H1 (cell line): Measurements from ENCODE around the gene NUMB.

Experiments used
- EZH2 ChIP-seq: fragments of 200-600 bp; sonication (generic); IDR thresholded peaks from 2 replicates; pipeline ENCODE4 v1.7.1; 2012; ENCODE audit warnings: low read depth, mild to moderate bottlenecking, moderate library complexity, low read length, inconsistent platforms; ENCODE audit not compliant: severe bottlenecking
- GABPA ChIP-seq: IDR thresholded peaks from 2 replicates; pipeline ENCODE4 v1.6.1; 2011; ENCODE audit warnings: mild to moderate bottlenecking, low read length, moderate library complexity, borderline replicate concordance; ENCODE audit not compliant: insufficient read depth

DNA sequence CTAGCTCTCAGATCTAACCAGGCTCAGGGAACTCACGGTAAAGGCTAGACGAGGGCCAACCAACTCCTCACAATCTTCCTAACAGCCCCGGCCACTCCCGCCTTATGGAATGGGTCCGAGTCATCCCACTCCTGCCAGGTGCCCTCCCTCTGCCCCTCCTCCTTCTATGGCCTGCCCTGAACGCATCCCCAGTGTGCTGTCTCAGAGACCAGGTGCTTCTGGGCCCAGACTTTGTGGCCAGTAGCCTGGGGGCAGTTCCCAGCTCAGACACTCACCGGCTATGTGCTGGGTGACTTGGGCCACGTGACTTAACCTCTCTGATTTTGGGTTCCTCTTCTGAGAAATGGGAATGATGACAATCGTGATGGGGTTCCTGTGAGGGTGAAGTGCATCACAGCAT, 198.5 kb downstream of the NUMB start:
- TF ChIP-seq EZH2 (no peak), GABPA (no peak)
